Left cardiac atrium (tissue), 4 donors: ENCODE results near the gene CLCA4. TPM values are rescaled to one million over a fixed set of nuclear protein-coding genes. Genes with fewer than 3 reads are reported as not detected.
A peak's percentile ranks its signal among the peaks of the same experiment; 100 is the strongest.

ENCODE experiments used
- ATAC-seq, 2 donors: fragments of 200-7000 bp; cut with Tn5 transposase; one replicate each; pipeline ENCODE4 v1.9.1; 2020; ENCODE audit warnings: mild to moderate bottlenecking in 2 of 2, moderate library complexity in 2 of 2
- DNase-seq: peaks from one replicate; pipeline ENCODE4 v3.0.0-alpha.2; 2020
- intact Hi-C, 2 donors: fragments of 100-400 bp; cut with DNase I; formaldehyde crosslinking; loops; one replicate each; pipeline versions ENCODE4 v1.14.1 to v1.15.1; 2022 to 2023
- long read RNA-seq: library from polyadenylated mRNA; unstranded; transcript quantifications from one replicate; pipeline ENCODE4 v2.0.0, GENCODE V29; 2021
- total RNA-seq, 2 donors: library from RNA; stranded (reverse); fragmentation: NEBNext Ultra II Directional; extraction: Animal tissue kit (Norgen Biotek cat#: 25700); gene quantifications; one replicate each; pipeline ENCODE4 v1.2.1, GENCODE V29; 2021
- donor health status: DM: no; HTN: yes; CAD: no.
- donor health status: DM: no; HTN: yes; CAD: no; lungs with severe emphysema.
- donor health status: DM: yes; HTN: yes; CAD: no.
- donor health status: Dilated cardiomyopathy.

CLCA4 gene, protein sequence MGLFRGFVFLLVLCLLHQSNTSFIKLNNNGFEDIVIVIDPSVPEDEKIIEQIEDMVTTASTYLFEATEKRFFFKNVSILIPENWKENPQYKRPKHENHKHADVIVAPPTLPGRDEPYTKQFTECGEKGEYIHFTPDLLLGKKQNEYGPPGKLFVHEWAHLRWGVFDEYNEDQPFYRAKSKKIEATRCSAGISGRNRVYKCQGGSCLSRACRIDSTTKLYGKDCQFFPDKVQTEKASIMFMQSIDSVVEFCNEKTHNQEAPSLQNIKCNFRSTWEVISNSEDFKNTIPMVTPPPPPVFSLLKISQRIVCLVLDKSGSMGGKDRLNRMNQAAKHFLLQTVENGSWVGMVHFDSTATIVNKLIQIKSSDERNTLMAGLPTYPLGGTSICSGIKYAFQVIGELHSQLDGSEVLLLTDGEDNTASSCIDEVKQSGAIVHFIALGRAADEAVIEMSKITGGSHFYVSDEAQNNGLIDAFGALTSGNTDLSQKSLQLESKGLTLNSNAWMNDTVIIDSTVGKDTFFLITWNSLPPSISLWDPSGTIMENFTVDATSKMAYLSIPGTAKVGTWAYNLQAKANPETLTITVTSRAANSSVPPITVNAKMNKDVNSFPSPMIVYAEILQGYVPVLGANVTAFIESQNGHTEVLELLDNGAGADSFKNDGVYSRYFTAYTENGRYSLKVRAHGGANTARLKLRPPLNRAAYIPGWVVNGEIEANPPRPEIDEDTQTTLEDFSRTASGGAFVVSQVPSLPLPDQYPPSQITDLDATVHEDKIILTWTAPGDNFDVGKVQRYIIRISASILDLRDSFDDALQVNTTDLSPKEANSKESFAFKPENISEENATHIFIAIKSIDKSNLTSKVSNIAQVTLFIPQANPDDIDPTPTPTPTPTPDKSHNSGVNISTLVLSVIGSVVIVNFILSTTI
- total RNA-seq, result not detected
- long read RNA-seq, result 0 reads

DNA sequence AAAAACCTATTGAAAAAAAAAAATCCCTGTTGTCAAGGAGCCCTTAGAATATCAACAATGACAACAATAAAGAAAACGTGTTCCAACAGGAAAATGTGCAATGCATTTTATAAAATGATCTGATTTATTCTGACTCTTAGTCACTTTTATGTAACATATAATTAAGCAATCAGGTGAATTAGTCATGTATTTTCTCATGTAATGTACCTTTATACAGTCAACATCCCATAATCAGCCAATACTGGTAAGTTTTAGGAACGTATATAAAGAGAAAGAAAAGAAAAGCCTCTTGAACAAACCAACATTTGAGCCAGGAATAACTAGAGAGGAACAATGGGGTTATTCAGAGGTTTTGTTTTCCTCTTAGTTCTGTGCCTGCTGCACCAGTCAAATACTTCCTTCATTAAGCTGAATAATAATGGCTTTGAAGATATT lies at the start of gene CLCA4:
Gene CLCA4 (plus strand): TSS at position 292 of the 435 bp plus-strand sequence. CDS start 42 bp downstream, at position 334.
- intact Hi-C loops, result no loop called here
- DNase-seq (no peak), ATAC-seq (no peak)

DNA sequence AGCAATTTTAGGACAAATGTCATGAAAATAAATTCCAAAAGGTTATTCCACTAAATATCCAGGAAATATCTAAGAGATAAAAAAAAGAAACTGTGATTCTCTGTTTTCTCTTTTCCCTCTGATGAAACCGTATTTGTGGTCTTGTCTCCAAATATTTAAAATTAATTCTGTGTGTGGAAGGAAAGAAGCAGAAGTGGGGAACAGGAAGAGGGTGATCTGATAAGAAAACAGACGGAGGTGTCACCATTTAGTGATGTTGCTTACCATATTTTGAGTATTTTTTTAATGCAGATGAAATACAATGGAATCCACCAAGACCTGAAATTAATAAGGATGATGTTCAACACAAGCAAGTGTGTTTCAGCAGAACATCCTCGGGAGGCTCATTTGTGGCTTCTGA lies 48.6 kb upstream of the CLCA4 start:
- ATAC-seq (no peak), DNase-seq (no peak)
- intact Hi-C loops, result no loop called here

DNA sequence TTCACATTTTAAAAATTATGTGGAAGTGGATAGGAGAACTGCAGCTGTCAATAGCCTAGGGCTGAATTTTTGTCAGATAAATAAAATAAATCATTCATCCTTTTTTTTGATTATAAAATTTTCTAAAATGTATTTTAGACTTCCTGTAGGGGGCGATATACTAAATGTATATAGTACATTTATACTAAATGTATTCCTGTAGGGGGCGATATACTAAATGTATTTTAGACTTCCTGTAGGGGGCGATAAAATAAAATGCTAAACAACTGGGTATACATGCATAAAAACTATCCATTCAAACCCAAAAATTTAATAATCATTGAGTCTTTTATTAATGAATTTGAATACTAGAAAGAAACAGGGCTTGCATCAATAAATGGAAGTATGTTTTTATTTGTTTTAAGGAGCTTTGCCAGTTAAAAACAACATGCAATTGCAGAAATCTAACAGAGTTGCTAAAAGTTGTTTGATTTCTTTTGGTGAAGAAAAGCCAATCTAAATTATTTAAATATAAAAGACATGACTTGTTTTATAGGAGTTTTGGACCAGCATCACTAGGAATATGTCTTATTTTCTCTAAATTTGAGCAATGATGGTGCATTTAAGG lies 46.8 kb upstream of the CLCA4 start:
- ATAC-seq (no peak), DNase-seq (no peak)
- intact Hi-C loops, result loop anchor here in 1 of 2 donors (2.0 to 10.0 kb wide), 3 partner anchors 119 to 647 kb away; partner anchors contain the start of gene SH3GLB1

DNA sequence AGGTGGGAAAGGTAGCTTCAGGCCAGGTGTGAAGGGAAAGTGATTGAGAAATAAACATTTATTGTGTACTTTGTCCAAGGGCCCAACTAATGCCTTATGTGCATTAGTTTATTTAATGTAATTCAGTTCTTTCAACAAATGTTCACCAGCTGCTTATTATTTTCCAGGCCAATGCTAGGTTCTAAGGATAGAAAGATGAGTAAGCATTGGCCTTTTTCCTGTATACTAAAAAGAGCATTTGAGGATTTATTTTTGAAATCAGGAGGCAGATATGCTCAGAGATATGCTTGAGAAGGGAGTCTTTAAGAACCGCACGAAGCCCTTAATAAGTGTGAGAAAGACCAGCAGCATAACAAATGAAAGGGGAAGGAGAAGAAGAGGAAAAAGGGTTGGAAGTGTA lies 46.2 kb upstream of the CLCA4 start:
- ATAC-seq (no peak), DNase-seq (no peak)
- intact Hi-C loops, result loop anchor here in 1 of 2 donors (2.0 to 10.0 kb wide), 3 partner anchors 120 to 647 kb away; partner anchors contain the start of gene SH3GLB1

DNA sequence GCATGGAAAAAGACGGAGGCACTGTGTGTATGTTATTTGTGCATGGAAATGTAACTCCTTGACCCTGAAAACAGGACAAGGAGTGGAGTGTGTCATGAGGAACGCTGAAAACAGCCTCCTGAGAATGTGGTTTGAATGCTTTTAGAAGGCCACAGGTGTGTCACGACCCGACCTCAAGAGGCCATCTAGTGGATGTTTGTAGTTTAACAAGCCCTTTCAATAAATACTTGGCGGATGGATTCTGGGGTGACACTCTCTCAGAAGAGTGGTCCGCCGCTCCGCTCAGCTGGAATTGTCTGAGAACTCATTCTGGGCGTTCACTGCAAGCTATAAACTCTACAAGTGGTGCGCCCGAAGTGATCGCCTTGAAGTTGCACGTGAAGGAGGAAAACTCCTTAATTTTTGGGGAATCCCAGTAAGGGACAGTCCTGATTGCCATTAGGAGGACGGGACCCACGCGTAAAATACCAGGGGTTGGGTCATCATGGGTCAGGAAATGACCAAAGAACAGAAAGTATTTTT lies 44.7 kb upstream of the CLCA4 start:
- intact Hi-C loops, result loop anchor here in 1 of 2 donors (5.0 to 10.0 kb wide), 2 partner anchors 203 to 645 kb away; partner anchors contain the start of gene SH3GLB1
- peak; percentile 47 for DNase-seq
- ATAC-seq, result peak; percentile 25 to 33

DNA sequence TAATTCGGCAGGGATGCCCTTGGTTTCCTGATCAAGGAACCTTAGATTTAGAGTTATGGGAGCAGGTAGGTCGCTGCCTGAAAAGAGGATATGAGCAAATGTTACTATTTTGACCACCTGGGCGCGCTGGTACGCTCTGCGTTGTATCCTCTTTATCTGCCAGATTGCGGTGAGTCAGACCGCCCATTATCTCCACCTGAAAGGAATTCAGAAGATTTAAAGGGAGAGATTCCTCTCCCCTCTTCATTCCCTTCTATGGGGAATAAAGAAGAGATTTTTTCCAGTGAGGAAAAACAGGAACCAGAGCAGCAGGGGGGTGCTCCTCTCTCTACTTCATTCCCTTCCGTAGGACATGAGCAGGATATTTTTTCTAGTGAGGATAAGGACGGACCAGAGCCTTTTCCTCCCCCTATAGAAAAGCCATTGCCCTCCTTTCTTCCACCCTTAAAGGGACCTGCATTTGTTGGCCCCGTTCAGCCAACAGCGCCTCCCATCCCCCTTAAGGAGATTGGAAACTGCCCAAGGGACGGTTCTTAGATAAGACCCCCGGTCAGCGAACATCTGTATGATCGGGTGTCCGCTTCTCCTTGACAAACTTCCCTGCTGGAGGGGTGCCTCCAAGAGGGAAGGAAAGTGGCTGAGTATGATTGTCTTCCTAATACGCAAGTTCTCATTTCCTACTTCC lies 44.0 kb upstream of the CLCA4 start:
- intact Hi-C loops, result loop anchor here in 1 of 2 donors (5.0 to 10.0 kb wide), 2 partner anchors 202 to 644 kb away; partner anchors contain the start of gene SH3GLB1
- DNase-seq (peak; percentile 39), ATAC-seq (peak; percentile 49 to 78)

DNA sequence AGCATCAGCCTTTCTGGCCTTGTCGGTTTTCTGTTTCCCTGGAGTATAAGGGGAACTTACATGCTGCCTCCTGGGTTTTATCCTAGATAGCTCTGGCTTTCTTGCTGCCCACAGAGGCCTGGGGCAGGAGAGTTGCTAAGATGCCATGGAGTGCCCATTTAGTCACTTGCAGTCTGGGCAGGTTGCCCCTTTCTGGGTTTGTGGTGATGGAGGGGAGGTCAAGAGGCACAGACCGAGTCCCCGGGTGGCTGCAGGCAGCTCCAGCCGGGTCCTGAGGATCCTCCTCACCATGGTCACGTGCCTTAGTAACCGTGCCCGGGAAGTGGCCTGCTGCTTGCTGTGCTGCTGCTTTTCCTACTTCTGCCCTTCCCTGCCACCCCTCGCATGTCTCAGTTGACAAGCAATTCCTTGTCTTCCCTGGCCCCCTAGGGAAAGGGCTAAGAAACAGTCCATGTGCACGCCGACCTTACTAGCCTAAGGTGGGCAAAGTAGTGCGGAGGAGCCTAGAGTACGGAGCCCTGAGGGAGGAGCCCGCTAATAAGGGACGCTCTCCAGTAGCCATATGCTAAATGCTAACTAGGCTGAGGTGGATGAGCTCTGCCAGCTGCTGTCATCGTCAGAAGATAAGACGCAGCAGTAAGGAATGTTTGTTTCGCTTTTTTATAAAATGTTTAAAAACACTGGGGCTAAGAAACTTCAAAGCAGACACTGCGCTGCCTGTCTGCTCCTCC lies 43.3 kb upstream of the CLCA4 start:
- ATAC-seq, result peak; percentile 70 to 75
- intact Hi-C loops, result loop anchor here in 1 of 2 donors (5.0 to 10.0 kb wide), 2 partner anchors 201 to 644 kb away; partner anchors contain the start of gene SH3GLB1
- DNase-seq, result peak; percentile 69

DNA sequence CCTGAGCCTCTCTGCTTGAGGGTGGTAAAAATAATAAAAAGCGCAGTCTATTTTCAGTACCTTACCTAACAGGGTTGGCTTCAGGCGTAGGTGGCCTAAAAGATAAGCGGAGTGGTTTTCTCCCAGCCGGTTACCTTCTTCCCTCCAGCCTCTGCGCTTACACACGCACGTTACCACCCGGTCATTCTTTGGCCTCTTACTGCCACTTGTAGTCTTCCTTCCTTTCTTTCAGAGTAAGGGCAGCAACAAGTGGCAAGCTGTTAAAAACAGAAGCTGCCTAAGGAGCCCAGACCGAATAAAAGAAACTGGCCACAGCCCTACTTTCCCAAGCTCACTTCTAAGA lies 42.8 kb upstream of the CLCA4 start:
- intact Hi-C loops, result loop anchor here in 1 of 2 donors (5.0 to 10.0 kb wide), 2 partner anchors 201 to 643 kb away; partner anchors contain the start of gene SH3GLB1
- ATAC-seq (peak; percentile 61 to 83), DNase-seq (no peak)

DNA sequence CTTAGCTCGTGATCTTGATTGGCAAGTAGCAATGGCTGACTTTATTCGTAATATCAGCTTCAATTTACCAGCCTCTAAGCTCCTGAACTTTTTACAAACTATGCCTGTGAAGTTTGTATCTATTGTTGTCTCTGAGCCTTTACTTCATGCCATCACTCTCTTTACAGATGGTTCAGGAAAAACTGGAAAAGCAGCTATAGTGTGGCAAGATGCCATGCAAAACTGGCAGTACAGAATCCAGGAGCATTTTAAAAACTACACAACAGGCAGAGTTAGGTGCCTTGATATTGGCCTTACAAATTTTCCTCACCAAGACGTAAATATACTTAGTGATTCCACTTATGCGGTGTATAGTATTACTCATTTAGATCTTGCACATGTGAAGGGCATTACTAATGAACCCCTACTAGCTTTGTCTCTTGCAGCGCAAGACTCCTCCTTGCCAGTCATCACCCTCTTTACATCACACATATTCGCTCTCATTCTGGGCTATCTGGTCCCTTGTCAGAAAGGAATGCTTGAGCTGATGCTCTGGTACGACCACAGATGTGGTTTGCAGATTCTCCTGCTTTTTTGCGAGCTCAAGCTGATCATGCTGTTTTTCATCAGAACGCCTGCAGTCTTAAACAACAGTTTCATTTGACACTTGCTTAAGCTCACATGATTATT lies 41.8 kb upstream of the CLCA4 start:
- intact Hi-C loops, result loop anchor here in 1 of 2 donors (5.0 to 10.0 kb wide), 3 partner anchors 33 to 642 kb away; partner anchors contain the start of gene SH3GLB1
- peak in 1 of 2 donors; percentile 5 for ATAC-seq

DNA sequence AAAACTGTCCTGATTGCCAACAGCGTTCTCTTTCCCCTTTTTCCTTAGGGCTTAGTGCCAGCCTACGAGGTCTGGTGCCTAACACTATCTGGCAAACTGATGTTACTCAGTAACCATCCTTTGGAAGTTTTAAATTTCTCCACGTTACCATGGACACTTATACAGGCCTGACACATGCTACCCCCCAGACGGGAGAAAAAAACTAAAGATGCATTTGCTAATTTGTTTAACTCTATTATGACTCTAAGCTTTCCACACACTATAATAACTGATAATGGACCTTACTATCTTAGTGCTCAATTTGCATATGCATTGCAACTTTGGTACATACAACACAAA lies 41.3 kb upstream of the CLCA4 start:
- intact Hi-C loops, result loop anchor here in 1 of 2 donors (5.0 to 10.0 kb wide), 2 partner anchors 33 to 199 kb away; partner anchors contain the start of gene SH3GLB1
- DNase-seq (no peak), ATAC-seq (no peak)

More for the DNA sequence above, 41.8 kb upstream of the CLCA4 start:
- DNase-seq, result no peak

DNA sequence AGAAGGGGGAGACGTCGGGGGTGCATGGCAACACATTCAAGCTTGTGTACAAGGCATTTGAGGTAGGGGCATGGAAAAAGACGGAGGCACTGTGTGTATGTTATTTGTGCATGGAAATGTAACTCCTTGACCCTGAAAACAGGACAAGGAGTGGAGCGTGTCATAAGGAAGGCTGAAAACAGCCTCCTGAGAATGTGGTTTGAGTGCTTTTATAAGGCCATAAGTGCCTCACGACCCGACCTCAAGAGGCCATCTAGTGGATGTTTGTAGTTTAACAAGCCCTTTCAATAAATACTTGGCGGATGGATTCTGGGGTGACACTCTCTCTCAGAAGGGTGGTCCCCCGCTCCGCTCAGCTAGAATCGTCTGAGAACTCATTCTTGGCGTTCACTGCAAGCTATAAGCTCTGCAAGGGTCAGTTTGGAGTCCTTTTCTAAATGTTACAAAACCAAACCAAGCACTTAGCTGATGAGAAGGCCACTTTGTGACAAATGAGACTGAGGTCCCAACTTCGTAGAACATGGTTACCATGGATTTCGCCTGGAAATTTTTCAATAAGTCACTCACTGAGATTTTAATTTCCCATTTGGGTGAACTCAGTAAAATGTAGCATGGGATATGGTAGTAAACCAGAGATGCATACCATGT lies 38.8 kb upstream of the CLCA4 start:
- DNase-seq (peak; percentile 24), ATAC-seq (no peak)
- intact Hi-C loops, result loop anchor here in 1 of 2 donors (5.0 to 10.0 kb wide), 2 partner anchors 36 to 197 kb away; partner anchors contain the start of gene SH3GLB1

DNA sequence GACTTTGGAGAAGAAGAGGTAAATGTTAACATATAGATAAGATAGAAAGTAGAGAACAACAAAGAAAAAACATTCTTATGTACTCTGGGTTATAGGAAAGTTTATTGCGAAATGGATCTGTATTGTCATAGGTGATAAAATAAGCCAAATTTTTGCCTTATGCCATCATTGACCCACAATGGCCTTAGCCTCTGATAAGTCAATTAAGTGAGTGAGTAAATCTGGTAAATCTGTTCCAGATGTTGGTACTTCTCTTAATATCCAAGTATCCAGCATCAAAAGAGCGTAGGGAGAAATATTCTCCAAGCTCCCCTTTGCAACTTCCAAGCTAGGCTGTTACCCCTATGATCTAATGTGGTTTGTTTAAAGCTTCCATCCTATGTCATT lies 38.3 kb upstream of the CLCA4 start:
- DNase-seq, result no peak
- intact Hi-C loops, result loop anchor here in 1 of 2 donors (5.0 to 10.0 kb wide), 2 partner anchors 36 to 196 kb away; partner anchors contain the start of gene SH3GLB1
- ATAC-seq, result no peak

DNA sequence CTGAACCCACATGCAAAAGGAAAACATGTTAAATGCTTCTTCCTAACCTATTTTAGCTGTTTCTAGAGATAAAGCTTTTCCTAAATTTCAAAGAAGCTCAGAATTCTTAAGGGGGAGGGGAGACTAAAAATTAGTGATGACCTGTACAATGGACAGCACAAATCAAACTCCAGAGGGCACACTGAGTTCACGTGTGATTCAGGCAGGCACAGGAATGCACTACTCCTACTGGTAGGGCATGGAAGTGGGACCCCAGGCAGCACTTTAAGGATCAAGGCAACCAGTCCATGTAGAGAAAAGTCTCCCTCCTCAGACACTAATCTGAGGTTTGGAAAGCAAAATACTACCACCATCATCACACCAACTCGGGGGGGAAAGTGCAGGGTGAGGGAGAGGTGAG lies 31.3 kb upstream of the CLCA4 start:
- ATAC-seq (no peak), DNase-seq (no peak)
- intact Hi-C loops, result no loop called here

DNA sequence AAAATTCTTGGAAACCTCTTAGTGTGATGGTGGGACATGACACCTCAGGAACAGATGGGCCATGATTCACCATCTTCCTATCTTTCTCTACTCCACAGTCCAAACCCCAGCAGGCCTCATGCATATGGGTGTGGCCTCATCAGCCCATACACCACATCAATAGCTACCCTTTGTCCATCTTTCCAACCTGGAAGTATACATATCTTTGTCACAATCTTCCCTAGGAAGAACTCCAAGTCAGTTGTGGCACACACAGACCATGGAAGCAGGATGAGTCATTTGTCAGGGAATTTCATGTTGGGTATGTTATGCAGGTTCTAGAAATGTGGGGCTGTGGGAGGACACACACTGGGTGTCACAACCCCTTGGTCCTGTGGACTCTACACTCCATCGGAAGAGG lies 30.5 kb upstream of the CLCA4 start:
- intact Hi-C loops, result no loop called here
- no peak for ATAC-seq
- DNase-seq, result no peak

DNA sequence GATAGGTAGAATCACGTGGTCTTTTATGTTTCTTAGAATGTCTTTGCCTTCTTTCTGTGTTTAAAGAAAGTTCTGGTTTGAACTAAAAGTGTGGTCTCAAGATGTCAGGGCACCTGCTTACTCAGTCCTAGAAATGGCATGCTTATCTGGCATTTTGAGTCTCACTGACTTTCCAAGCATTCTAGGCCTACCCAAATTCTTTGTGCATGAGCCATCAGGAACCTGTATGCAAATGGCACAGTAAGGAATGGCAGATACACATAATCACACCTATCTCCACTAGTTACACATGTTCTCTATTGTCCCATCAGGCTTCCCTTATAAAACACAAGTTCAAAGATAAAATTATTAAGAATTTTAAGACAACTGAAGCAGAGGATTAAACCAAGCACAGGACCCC lies 29.5 kb upstream of the CLCA4 start:
- intact Hi-C loops, result no loop called here
- DNase-seq (no peak), ATAC-seq (no peak)

DNA sequence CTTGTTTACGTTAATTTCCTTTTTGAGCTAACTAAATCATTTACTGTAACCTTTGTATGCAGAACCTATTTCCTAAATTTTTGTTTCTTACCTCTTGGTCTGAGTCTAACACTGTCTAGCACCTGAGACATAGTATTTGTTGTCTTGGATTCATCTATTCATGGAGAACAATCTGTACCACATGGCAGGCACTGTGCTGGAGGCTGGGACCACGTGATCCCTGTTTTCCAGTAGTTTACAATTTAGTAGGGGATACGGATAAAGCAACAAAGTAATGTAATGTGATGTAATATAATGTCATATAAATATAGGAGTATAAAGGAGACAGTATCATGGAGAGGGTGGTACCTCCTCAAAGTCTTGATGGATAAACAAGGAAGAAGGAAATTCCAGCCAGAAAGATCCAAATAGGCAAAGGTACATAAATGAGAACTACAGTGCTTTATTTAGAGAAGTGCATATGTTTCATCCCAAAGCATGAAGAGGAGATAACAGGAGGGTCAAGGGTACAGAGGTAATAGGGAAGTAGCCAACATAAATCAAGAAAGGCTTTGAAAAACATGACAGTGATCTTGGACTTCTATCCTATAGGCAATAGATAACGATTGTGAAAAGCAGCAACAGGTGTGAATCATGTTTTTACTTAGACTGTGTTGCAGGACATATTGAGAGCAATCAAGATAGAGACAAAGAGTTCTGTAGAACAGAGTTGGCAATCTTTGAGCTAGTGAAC lies 25.9 kb upstream of the CLCA4 start:
- no peak for ATAC-seq
- intact Hi-C loops, result no loop called here
- DNase-seq, result no peak
